GM19463 (cell line): ENCODE results near the gene FAM149B1.

ENCODE experiments used
- ATAC-seq: cut with Tn5 transposase; IDR thresholded peaks from one replicate; pipeline ENCODE4 v1.9.1; 2021; ENCODE audit warnings: mild to moderate bottlenecking, moderate library complexity; ENCODE audit not compliant: unreplicated experiment

The FAM149B1 gene

DNA sequence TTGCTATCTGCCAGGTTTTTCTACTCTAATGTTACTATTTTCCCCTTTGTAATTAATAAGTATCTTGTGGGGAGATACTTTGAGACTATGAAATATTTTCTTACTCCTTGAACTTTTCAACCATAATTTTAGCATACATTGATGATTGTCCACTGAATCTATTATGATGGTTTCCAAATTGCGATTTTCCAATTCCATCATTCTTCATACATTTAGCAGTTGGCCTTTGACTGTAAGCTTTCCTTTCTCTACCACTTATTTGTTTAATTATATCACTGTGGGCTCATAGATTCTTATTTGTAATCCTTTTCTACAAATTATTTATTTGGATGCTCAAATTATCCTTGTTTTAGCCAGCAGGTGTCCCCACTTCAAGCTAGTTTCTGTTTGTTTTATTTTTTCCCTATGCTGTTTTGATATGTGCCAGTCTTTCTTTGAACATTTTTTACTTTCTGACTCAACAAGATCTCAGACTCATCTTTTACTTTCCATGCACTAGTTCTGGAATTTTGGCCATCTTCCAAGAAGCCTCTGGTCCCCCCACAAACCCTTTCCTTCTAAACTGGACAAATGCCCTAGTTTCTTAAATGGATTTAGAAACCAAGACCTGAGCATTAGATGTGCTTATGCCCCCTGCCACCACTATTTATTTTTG lies 95.9 kb downstream of the FAM149B1 start:
- no peak for ATAC-seq

DNA sequence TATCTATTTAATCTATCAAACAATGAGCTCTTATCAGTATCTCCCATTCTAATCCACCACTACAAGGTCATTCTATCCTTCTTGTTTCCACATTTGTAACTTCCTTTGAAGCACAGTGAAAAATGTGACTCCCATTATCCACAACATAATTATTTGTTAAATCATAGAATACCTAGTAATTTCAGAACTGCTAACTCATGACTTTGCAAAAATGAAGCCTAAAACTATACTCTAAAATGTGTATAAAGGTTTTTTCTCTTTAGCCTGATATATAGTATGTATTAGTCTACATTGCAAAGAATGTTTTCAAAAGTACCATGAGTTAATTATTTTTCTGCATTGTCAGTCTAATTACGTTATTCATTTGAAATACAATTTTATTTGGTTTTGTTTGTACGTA lies 96.5 kb downstream of the FAM149B1 start:
- ATAC-seq = no peak

DNA sequence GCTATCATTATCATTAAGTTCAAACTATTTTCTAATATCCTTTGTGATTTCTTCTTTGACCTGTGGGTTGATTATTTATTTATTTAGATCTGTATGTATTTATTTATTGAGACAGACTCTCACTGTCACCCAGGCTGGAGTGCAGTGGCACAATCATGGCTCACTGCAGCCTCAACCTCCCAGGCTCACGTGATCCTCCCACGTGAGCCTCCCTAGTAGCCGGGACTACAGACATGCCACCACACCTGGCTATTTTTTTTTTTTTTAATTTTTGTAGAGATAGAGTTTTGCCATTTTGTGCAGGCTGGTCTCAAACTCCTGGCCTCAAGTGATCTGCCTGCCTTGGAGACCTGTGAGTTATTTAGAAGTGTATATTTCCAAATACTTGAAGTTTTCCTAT lies 113.2 kb downstream of the FAM149B1 start:
- ATAC-seq = no peak

DNA sequence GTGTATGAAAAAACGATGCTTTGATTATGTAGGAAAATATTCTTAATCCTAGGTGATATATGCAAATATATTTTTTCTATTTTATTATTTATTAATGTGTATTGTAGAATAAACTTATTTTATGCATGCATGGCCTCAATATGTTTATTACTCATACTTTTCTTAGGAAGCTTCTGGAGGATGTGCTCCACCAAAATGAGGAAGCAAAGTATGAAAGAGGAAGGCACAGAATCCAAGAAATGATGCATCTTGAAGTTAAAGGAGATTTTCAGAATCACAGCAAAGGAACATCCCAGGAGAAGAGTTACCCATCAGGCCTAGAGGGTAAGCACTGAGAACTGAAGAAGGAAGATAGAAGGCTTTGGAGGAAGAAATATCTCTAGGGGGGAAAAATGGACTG lies 119.5 kb downstream of the FAM149B1 start:
- ATAC-seq = no peak

DNA sequence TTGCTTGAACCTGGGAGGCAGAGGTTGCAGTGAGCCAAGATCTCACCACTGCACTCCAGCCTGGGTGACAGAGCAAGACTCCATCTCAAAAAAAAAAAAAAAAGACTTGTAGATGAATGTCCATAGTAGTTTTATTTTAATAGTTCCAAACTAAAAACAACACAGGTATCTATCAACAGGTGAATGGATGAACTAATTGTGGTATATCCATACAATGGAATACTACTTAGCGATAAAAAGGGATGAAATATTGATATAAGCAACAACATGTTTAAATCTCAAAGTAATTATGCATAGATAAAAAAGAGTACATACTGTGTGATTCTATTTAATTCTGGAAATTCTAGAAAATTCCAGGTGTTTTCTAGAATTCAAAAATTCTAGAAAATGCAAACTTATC lies 122.0 kb downstream of the FAM149B1 start:
- no peak for ATAC-seq

DNA sequence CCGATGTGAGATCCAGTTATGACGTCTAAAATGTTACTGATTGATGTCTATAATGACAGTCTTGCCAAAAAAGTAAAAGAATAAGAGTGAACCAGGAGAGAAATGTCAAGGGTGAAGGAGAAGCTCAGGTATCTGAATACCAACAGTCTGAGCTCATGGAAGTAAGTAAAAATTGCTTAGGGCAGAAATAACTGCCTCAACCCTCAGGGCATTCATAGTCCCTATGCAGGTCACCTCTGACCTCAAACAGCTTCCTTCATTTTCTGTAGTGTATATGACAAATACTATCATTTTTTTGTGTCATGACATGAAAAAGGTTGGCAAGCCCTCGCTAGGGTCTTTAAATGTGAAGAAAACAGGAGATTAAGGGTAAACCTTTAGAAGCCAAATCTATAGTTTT lies 125.5 kb downstream of the FAM149B1 start:
- no peak for ATAC-seq
